GM06990 (cell line): ENCODE data around the gene SLC49A4.

ENCODE experiments used
- DNase-seq: peaks from one replicate; pipeline ENCODE4 v3.0.0-alpha.2; 2011; ENCODE audit not compliant: insufficient read length; ENCODE audit errors: extremely low read depth
- H3K27me3 ChIP-seq: replicated peaks from 2 replicates; pipeline ENCODE4 v1.6.0; 2011; ENCODE audit warnings: low read length; ENCODE audit not compliant: control insufficient read depth, insufficient read depth
- H3K36me3 ChIP-seq: 2 replicates; pipeline ENCODE4 v1.5.1; 2011; ENCODE audit warnings: low read length; ENCODE audit not compliant: control insufficient read depth, insufficient read depth
- H3K4me3 ChIP-seq: replicated peaks from 2 replicates; pipeline ENCODE4 v1.5.1; 2011; ENCODE audit warnings: low read depth, mild to moderate bottlenecking, control low read depth, low read length
- CTCF ChIP-seq: IDR thresholded peaks from 2 replicates; pipeline ENCODE4 v1.5.1; 2011; ENCODE audit warnings: low read length, control low read depth, mild to moderate bottlenecking, inconsistent platforms; ENCODE audit not compliant: insufficient read depth, poor library complexity, severe bottlenecking

Gene SLC49A4

GRCh38 chr3:122784436-122784835, 10.4 kb upstream of the SLC49A4 start:
- DNase-seq = no peak
- Histone ChIP-seq H3K27me3 (no peaks in the 10 kb centered on the region), H3K36me3 (no peaks in the 10 kb centered on the region), H3K4me3 (no peak overlapping the region)
- TF ChIP-seq CTCF = no peak

GRCh38 chr3:122785231-122785630, 9.6 kb upstream of the SLC49A4 start:
- DNase-seq = no peak
- Histone ChIP-seq H3K36me3 (no peaks in the 10 kb centered on the region; the same call in 1 of the 2 replicates), H3K27me3 (no peaks in the 10 kb centered on the region), H3K4me3 (no peak overlapping the region)
- TF ChIP-seq CTCF = no peak

- no peaks in the 10 kb centered on the region for H3K27me3 ChIP-seq
- H3K4me3 ChIP-seq = no peak overlapping the region
- H3K36me3 ChIP-seq = no peaks in the 10 kb centered on the region; the same call in 1 of the 2 replicates
- DNase-seq = no peak
- no peak for TF ChIP-seq CTCF
Measured at GRCh38 chr3:122786066-122786465, 8.8 kb upstream of the SLC49A4 start.

GRCh38 chr3:122787872-122788271, 7.0 kb upstream of the SLC49A4 start:
- DNase-seq = no peak
- H3K4me3 ChIP-seq = no peak overlapping the region
- no peak for TF ChIP-seq CTCF
- H3K36me3 ChIP-seq = no peaks in the 10 kb centered on the region; the same call in 1 of the 2 replicates
- no peaks in the 10 kb centered on the region for H3K27me3 ChIP-seq

- Histone ChIP-seq H3K36me3 (no peaks in the 10 kb centered on the region; the same call in 1 of the 2 replicates), H3K27me3 (no peaks in the 10 kb centered on the region), H3K4me3 (no peak overlapping the region)
- no peak for TF ChIP-seq CTCF
- no peak for DNase-seq
Measured at GRCh38 chr3:122789585-122790273, 5.1 kb upstream of the SLC49A4 start.
